SK-N-MC (cell line): Measurements from ENCODE around the gene ANKRD31.

ENCODE experiments used
- EZH2 ChIP-seq: fragments of 200-600 bp; sonication (generic); IDR thresholded peaks from one replicate; pipeline ENCODE4 v1.6.1; 2017; ENCODE audit warnings: antibody characterized with exemption
- FOXP2 ChIP-seq: optimal IDR thresholded peaks from 2 replicates; pipeline ENCODE3; 2011; ENCODE audit warnings: mild to moderate bottlenecking, moderate library complexity; ENCODE audit not compliant: insufficient read depth; ENCODE audit errors: extremely low read length, control extremely low read depth
- POLR2AphosphoS5 ChIP-seq: IDR thresholded peaks from 2 replicates; pipeline ENCODE4 v1.6.1; 2012; ENCODE audit warnings: mild to moderate bottlenecking, low read depth, low read length, borderline replicate concordance

- no peak for TF ChIP-seq EZH2
- TF ChIP-seq POLR2AphosphoS5 = no peak
- TF ChIP-seq FOXP2 = no peak
Measured at GRCh38 chr5:75185763-75186162, 50.9 kb downstream of the ANKRD31 start.
